Gastroesophageal sphincter (tissue), 3 donors: ENCODE data around the gene PRXL2B.

Source experiments
- CTCF ChIP-seq, 4 experiments: fragments of 200-600 bp in 2 of 4; fragments of 450-650 bp in 2 of 4; sonication (generic) in 1 of 4; IDR thresholded peaks; one replicate each; pipeline ENCODE4 v1.5.1; 2017 to 2019; ENCODE audit warnings: antibody characterized with exemption in 4 of 4, mild to moderate bottlenecking in 2 of 4, moderate library complexity in 2 of 4
- EP300 ChIP-seq: sonication (generic); formaldehyde crosslinking; IDR thresholded peaks from one replicate; pipeline ENCODE4 v1.6.1; 2017; ENCODE audit warnings: antibody characterized with exemption, mild to moderate bottlenecking
- POLR2AphosphoS5 ChIP-seq: sonication (generic); formaldehyde crosslinking; IDR thresholded peaks from one replicate; pipeline ENCODE4 v1.6.1; 2017; ENCODE audit warnings: antibody characterized with exemption

- TF ChIP-seq POLR2AphosphoS5 (no peak), EP300 (no peak), CTCF (IDR thresholded peaks at IDR 0.05) (no peak)
Observed at GRCh38 chr1:2570332-2570731, 16.2 kb upstream of the PRXL2B start.
